HG03469 (cell line): ENCODE results near the gene CAMK2B.

ENCODE experiments used
- ATAC-seq: cut with Tn5 transposase; IDR thresholded peaks from one replicate; pipeline ENCODE4 v1.9.1; 2021; ENCODE audit warnings: mild to moderate bottlenecking, moderate library complexity, moderate number of reproducible peaks; ENCODE audit not compliant: unreplicated experiment

The CAMK2B gene

DNA sequence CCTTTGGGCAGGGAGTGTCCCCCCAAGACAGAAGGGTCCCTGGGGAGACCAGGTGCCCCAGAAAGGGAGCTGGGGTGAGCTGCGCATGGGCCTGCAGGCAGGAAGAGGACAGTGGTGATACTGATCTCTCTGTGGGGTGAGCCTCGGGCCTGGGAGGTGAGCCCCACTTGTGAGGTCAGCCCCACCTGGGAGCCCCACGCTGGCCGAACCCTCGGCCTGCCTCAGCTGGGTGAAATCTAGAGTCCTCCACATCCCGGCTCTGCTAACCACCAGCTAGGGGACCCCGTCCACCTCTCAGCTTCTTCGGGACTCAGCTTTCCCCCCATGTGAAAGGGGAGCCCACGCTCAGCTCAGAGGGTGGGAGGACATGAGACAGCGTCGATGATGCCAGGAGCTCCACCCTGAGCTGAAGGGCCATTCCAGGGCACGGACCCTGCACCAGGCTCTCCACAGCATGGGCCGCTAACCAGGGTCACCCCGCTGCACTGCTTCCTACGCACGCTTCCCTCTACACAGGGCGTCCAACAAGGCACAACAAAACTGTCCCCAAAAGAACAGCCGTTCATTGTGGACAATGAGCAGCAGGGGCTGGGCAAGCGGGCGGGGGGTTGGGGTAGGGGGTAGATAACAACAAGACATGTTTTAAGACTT lies 48.7 kb downstream of the CAMK2B start:
- ATAC-seq: no peak

DNA sequence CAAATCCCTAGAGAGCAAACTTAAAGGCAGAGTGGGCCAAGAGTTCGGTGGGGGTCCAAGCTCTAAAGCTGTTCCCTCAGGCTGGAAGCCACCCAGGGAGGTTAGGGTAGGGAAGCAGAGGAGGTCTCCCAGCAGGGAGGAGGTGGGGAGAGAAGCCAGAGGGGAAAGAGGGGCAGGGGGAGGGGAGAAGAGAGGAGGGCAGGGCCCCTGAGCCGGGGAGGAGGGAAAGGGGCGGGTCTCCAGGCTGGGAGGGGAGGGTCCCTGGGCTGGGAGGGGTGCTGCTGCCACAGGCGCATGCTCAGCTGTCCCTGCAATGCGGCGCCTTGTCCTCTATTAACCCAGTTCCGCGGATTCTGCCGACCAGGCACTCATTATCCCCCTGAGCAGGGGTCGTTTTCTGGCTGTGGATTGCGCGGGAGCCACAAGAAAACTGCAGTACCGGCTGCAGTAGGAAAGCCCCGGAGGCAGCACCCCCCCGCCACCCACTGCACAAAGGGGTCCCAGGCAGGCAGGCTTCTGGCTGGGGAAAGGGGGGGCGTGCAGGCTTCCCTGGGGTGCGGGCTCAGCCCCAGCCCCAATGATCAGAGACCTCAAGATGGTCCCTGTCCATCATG lies 49.3 kb downstream of the CAMK2B start:
- ATAC-seq: no peak

DNA sequence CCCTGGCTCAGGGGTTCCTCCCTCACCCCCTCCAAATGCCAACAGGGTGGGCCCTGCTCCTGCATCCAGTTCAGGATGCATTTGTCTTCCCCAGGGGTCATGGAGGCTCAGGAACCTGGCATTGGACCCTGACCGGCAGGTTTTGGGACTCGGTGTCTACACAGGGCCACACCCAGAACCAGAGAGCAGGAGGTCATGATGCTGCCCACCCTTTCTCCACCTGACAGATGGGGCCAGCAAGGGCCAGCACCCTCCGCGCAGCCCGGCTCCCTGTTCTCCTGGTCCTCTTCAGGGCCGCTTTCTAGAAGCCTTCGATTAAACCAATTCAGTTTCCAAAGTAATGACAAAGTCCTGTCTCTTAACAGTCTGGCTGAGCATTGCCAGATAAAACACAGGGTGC lies 50.2 kb downstream of the CAMK2B start:
- ATAC-seq: no peak

DNA sequence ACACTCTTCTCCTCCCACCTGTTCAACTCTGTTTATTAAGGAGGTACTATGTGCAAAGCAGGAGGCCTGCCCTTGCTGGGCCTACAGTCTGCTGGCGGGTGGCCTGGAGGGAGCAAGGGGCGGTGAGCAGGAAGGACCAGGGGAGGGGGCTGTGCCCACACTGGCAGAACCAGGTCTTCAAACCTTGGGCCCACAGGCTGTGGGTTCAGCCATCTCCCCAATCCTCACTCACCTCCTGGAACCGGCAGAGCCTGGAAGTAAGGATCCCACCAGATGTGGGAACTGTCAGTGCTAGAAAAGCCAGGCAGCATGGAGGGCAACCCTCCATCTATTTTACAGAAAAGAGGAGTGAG lies 50.8 kb downstream of the CAMK2B start:
- ATAC-seq: no peak

DNA sequence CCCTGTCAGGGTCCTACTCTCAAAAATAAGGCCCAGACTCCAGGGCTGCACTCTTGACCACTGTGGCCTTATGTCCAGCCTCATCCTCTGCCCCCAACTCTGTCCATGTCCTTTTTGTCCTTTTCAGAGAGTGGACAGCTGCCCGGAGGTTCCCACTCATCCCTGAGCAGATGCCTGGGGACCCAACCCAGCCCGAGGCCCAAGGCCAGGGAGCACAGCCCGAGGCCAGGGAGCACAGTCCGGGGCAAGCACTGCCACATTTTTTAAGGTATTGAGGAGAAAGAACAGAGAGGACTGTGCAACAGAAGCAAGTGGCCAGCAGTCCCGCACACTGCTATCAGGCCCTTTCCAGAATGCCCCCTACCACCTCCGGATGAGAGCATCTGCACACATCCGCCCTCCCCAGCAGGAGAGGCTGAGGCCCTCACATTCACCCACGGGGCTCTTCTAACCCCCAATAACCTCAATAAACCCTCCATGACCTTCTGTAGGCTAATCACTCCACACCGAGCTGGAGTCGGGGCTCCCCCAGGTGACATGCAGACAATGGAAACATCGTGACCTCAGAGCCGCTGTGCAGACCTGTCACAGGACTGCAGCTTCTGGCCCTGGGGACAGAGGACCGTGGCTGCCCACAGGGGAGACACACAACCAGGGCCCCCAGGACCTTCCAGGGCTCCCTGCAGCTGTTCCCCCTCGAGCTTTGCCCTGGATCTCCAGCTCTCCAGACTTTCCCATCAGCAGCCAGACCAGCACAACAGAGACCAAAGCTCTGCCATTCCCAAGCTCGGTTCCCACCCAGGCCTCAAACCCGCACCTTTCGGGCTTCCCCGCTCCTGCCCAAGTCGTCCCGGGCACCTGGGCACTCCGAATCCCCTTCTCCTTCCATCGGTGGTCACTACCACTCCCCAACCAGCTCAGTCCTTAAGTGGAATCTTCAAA lies 51.4 kb downstream of the CAMK2B start:
- ATAC-seq: no peak

DNA sequence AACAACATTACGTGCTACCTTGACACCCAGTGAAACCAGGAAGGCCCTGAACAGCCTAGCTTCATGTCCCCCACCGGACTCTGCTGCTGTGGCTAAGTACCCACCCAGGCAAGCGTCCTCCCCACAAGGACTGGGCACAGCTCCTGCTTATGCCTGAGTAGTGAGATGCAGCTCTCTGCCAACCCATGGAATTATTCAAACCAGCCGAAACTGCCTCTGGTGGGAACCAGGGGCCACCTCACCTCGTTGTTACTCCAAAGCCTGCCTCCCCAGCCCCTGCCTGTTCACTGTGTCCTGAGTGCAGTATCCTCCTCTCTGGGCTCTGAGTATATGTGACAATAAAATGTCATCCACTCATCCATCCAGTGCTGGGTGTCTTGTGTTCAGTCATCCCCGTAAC lies 52.4 kb downstream of the CAMK2B start:
- ATAC-seq: no peak

DNA sequence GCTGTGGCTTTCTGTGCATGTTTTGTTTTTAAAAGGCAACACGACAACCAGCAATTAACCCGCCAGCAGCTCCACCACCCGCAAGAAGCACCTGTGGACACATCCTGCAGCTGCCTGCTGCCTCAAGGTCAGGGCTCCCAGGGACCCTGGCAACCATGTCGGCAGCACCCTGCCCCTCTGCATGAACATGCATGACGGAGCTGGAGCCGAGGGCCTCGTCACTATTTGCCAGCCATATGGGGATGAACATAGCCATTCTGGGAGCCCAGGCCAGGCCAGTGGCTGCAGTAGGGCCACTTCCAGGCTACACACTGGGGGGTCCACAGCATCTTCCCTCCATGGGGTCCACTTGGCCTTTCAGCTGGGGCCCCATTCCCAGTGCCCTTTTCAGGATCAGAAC lies 52.9 kb downstream of the CAMK2B start:
- ATAC-seq: no peak

DNA sequence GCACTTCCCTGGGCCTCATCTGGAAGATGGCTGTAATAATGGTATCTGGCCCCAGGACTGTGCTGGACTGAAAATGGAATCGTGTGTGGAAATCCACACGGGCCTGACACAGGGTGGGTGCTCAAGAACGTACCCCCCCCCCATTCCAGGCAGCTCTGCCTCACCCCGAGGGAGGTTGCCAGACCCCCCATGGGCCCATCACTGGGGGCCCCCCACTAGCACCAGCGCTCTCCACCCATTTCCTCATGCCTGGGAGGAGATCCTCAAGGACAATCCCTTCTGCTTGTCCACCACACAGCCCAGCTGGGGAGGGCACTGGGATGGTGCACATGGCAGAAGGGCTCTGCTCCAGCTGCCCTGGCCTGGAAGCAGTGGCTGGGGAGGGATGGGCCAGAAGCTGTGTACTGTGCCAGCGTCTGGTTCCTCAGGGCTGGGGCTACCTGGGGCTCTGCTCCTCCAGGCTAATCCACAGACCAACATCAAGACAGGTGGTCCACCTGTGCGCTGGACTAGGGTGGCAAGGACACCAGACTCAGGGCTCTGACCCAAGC lies 55.4 kb downstream of the CAMK2B start:
- ATAC-seq: no peak

DNA sequence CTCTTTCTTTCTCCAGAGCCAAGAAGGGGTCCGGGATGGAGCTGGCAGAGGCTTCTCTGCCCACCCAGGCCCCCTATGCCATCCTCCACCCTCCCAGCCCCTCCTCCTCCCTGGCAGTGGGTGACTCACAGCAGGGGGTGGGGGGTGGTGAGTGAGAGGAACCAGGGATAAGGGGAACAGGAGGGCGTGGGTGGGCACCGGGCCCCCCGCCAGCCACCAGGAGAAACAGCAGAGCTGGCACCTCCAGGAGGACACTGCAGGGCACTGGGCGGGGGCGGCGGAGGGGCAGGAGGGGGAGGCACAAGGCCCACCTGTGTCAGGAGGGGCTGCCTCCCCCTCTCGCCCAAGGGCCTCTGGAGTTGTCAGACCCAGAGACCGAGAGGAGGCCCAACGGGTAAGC lies 56.0 kb downstream of the CAMK2B start:
- ATAC-seq: no peak

DNA sequence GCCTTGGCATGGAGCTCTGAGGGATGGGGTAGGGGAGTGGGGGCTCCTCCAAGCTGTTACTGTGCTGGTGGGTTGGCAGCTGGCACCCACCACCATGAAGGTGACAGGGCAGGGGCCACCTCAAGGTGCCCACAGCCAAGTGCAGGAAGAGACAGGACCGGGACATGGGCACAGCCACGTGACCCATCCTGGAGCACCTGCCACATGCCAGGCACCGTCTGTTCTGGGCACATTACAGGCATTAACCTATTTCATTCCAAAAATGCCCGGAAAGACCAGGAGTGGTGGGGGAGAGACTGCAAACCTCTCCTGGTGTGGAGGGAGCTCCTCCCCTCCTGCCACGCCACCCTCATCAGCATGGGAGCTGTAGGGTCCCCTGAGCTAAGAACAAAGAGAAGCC lies 56.7 kb downstream of the CAMK2B start:
- ATAC-seq: no peak

DNA sequence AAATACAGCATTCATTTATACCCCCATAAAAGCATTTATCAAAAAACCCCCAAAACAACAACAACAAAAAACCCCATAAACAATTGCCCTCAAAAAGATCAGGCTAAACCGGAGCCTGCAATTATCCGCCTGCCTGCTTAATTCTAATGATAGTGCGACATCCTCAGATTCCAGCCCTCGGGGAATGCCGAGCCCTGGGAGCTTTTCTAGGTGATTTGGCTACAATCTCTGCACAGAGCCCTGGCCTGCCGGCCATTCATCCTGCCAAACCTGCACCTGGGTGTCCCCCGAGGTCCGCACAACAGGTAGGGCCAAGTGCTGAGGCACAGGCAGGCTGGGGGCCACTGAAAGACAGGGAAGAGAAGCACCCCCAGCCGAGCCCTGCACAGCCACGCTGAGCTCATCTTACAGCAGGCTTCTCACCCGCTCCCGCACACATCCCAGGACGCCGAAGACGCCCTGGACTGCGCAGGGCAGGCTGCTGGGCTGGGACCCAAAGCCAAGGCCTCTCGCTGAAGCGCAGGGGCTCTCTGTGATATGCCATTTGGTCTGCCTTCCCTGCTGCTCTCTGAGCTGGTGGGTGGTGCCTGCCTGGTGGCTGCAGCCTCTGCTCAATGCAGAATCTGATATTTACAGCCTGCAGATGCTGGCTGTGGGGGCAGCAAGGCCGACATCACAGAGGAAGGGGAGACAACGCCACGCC lies 57.5 kb downstream of the CAMK2B start:
- ATAC-seq: no peak

DNA sequence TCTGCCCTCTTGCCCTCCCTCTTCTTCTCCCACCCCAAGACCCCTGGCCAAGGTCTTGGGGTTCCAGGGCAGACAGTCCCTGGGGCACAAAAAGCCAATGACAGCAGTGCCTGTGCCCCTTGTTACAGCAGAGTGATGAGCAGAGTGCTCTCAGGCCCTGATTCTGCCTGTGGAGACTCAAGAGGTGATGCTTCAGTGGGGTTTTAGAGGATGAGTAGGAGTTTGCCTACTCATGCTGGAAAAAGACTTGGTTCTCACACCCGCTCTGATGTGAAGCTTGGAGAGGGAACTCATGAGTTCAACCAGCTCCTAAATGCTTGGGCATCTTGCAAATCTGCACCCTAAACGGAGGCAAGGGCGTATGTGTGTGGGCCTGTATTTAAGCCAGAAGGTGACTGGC lies 58.2 kb downstream of the CAMK2B start:
- no peak for ATAC-seq

DNA sequence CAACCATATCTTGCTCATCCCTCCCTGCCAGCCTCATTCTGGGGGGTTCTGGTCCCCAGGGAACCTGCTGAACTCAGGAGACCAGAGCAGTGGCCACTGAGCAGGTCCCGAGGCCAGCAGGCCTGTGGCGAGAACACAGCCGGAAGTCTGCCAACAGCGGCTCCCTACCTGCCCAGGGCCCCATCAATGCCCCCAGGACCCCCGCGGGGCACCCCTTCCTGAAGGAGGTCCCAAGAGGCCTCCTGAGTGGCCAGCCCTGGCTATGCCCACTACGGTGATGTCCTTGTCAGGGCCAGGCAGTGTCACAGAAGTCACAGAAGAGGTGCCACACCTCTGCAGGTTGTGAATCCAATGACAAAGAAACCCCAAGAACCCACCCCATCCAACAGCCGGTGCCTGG lies 58.9 kb downstream of the CAMK2B start:
- no peak for ATAC-seq

DNA sequence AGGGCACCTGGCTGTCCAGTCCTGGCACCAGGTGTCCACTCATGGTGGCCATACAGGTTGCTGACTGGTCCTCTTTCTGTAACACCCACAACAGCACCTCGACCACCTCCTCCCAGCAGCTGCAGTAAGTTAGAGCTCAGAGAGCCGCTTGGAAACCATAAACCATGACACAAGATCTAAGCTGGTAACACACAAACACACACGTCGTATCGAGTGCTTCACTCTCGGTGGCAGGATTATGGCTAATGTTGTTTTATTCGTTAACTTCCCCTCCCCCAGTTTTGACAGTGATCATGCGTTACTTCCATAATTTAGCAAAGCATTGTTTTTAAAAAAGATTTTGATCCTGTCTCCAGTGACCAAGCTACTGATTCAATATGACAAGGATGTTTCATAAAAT lies 59.7 kb downstream of the CAMK2B start:
- no peak for ATAC-seq

DNA sequence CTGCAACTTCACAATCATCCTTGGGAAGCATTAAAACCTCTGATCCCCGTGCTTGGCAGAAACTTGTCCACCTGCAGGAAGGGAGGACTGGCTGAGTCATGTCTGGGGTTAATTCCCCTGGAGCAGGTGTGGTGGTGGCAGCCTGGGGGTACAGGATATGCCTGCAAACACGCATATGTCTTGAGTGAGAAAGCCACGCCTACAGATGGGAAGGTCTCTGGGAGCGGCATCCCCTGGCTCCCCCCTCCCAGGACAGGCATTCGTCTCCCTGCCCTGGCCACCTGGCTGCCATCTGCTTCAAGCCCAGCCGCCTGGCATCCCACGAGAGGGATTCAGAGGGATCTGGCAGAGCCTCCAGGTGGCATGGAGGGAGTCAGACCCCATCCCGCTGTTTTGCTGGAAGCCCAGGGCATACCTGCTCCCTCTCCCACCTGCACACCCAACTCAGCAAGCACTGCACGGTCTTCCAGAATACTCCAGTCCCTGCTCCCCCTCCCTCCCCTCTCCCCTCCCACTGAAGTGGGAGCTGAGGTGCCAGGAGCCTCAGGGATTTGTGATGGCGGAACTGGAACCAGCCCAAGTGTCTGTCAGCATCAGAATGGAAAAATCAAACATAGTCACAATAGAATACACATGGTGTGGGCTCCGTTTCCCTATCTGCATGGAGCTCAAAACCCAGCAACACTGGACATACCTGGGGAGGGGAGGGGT lies 61.0 kb downstream of the CAMK2B start:
- ATAC-seq: no peak

DNA sequence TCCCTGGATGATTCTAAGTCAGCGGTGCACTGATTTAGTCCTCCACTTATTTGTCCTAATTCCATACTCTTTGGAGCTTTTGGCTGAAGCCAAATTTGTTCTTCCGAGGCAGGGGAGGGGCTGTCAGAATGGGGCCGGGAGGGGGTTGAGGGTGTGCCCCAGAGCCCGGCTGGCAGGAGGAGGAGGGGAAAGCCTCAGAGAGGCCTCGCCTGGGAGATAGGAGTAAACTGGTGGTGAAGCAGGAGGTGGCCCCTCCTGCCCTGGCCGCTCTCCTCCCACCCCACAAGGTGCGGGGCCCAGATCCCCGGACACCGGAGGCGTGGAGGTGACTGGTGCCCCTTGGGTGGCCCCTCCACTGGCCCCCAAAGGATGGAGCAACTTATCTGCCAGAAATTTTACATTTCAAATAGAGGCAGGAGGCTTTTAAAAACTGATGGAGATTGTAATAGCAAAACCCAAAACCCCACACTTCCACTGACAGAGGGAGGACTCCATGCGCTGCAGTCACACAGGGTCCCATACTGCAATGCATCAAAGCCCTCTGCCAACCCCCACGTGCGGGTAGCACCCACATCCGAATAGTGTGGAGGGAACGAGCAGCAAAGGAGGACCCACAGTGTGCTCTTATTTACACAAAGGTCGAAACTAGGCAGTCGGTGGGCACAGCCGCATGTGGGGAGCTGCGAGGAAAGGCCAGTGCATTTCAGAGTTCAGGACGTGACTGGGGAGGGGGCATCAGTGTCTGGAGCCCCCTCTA lies 61.9 kb downstream of the CAMK2B start:
- no peak for ATAC-seq

DNA sequence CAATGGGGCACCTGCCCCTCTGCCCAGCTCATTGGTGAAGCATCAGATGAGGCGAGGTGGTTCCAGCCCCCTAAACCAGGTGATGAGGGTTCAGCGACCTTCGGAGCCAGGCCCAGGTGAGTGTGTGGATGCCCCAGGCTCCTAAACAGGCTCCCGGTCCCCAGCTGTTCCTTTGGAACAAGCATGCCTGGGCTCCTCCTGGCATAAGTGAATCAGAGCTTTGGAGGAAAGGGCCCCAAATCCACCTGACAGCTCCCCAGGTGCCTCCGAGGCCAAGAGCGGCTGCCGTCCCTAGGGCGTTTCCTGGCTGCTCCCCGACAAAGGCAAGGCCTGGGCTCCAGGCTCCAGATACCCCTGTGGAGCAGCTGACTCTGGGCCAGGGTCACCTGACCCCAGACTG lies 63.4 kb downstream of the CAMK2B start:
- ATAC-seq: no peak

DNA sequence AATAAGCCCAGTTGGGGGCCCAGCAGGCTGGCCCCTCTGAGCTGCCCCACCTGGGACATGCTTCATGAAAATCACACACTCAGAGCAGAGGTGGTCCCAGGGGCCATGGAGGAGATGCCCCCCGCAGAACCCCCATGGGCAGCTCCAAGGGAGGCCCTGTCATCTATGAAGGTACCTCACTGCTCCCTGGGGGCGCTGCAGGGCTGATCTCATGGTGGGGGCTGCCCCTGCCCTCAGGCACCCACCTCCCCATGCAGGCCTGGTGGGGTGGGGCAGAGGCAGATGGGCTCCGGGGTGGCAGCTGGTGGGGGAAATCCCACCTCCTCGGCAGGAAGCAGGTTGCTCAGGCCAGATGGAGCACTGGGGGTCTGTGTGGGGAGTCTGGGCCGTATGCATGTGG lies 64.2 kb downstream of the CAMK2B start:
- ATAC-seq: no peak

DNA sequence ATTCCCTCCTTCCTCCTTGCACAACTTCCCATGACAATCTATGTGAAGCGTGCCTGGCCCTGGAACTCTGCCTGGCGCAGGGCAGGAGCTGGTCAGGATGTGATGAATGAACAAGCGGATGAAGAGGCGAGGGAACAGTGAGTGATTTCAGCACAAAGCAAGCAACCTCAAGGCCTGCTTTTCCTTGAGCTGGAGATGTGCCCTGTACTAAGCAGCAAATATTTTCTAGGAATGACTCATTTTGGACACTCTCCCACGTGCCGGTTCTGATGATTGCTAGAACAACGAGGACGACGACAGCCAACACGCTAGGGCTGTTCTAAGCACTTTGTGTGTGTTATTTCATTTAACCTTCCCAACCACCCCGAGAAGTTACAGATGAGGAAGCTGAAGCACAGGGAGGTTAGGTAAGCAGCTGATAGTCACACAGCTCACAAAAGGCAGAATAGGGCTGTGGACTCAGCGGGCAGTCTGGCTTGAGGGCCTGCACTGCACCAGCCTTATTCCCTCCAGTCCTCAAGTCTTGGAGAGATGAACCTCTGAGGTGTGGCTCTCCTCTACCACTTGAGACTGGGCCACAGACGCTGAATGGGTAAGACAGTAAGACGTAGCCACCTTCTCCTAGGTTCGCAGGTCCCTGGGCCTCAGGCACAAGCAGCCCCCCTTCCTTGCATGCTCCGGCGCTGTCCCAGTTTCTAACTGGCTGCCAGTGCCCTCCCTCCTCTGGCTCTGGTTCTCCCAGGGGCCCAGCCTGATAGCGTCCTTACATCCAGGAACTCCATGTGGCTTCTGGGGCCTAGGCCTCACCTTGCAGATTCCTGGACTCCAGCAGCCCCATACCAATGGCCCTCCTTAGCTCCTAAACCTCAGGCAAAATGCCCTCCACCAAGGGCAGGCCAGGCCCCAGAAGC lies 65.6 kb downstream of the CAMK2B start:
- ATAC-seq: no peak
